HepG2 (cell line): ENCODE measurements around the gene ARF6. TPM values are rescaled to one million over a fixed set of nuclear protein-coding genes. Genes with fewer than 3 reads are reported as not detected.

ENCODE experiments used
- ATF7 ChIP-seq, 2 experiments: fragments of 450-650 bp in 1 of 2; sonication (generic) in 1 of 2; formaldehyde crosslinking in 1 of 2; IDR thresholded peaks; 2 replicates each; pipeline versions ENCODE4 v1.4.0 to v1.6.1; 2016 to 2020; ENCODE audit warnings: antibody characterized with exemption in 1 of 2, mild to moderate bottlenecking in 1 of 2, missing genetic modification reagents in 1 of 2
- CBX5 ChIP-seq: sonication (generic); formaldehyde crosslinking; IDR thresholded peaks from 2 replicates; pipeline ENCODE4 v1.4.0; 2020; ENCODE audit warnings: missing genetic modification reagents, borderline replicate concordance
- CCDC6 ChIP-seq: sonication (generic); formaldehyde crosslinking; IDR thresholded peaks from 2 replicates; pipeline ENCODE4 v1.8.1; 2022; ENCODE audit warnings: mild to moderate bottlenecking, missing genetic modification reagents, moderate library complexity
- DDIT3 ChIP-seq: sonication (generic); formaldehyde crosslinking; IDR thresholded peaks from 2 replicates; pipeline ENCODE4 v1.4.0; 2020; ENCODE audit warnings: mild to moderate bottlenecking, missing genetic modification reagents
- MED8 ChIP-seq: sonication (generic); formaldehyde crosslinking; IDR thresholded peaks from 2 replicates; pipeline ENCODE4 v1.8.1; 2023; ENCODE audit warnings: mild to moderate bottlenecking, missing genetic modification reagents; ENCODE audit not compliant: insufficient replicate concordance
- MNT ChIP-seq: fragments of 450-650 bp; IDR thresholded peaks from 2 replicates; pipeline ENCODE4 v1.6.1; 2016
- RFXAP ChIP-seq: sonication (generic); formaldehyde crosslinking; IDR thresholded peaks from 2 replicates; pipeline ENCODE4 v1.4.0; 2020; ENCODE audit warnings: missing genetic modification reagents, borderline replicate concordance
- SMAD1 ChIP-seq: sonication (generic); formaldehyde crosslinking; IDR thresholded peaks from 2 replicates; pipeline ENCODE4 v1.4.0; 2020; ENCODE audit warnings: missing genetic modification reagents, low read depth, mild to moderate bottlenecking, borderline replicate concordance
- SOX6 ChIP-seq, 2 experiments: fragments of 450-650 bp in 1 of 2; sonication (generic) in 1 of 2; formaldehyde crosslinking in 1 of 2; IDR thresholded peaks; 2 replicates each; pipeline versions ENCODE4 v1.4.0 to v1.6.1; 2017 to 2020; ENCODE audit warnings: antibody characterized with exemption in 1 of 2, mild to moderate bottlenecking in 1 of 2, missing genetic modification reagents in 1 of 2
- TAF1 ChIP-seq: sonication (generic); formaldehyde crosslinking; IDR thresholded peaks from 2 replicates; pipeline ENCODE4 v1.4.0; 2020; ENCODE audit warnings: missing genetic modification reagents
- TFE3 ChIP-seq: IDR thresholded peaks from 2 replicates; pipeline ENCODE4 v1.6.1; 2016
- ZBTB10 ChIP-seq: sonication (generic); formaldehyde crosslinking; IDR thresholded peaks from 2 replicates; pipeline ENCODE4 v1.4.0; 2020; ENCODE audit warnings: missing genetic modification reagents, borderline replicate concordance
- ZBTB7B ChIP-seq: sonication (generic); formaldehyde crosslinking; IDR thresholded peaks from 2 replicates; pipeline ENCODE4 v1.4.0; 2020; ENCODE audit warnings: missing genetic modification reagents
- ZBTB8A ChIP-seq: sonication (generic); formaldehyde crosslinking; IDR thresholded peaks from 2 replicates; pipeline ENCODE4 v1.4.0; 2020; ENCODE audit warnings: mild to moderate bottlenecking, low read depth, missing genetic modification reagents, borderline replicate concordance
- ZNF138 ChIP-seq: sonication (generic); formaldehyde crosslinking; IDR thresholded peaks from 2 replicates; pipeline ENCODE4 v1.5.0; 2020; ENCODE audit warnings: mild to moderate bottlenecking, low read depth, missing genetic modification reagents
- ZNF501 ChIP-seq: sonication (generic); formaldehyde crosslinking; IDR thresholded peaks from 2 replicates; pipeline ENCODE4 v1.5.1; 2020; ENCODE audit warnings: mild to moderate bottlenecking, moderate library complexity, missing genetic modification reagents
- ZNF564 ChIP-seq: sonication (generic); formaldehyde crosslinking; IDR thresholded peaks from 2 replicates; pipeline ENCODE4 v1.8.1; 2023; ENCODE audit warnings: mild to moderate bottlenecking, missing genetic modification reagents
- polyA plus RNA-seq, 8 experiments: library from polyadenylated mRNA; depleted of rRNA in 3 of 8; stranded (reverse) in 7 of 8; unstranded in 1 of 8; fragments of >200 nt; fragmentation: Illumina TruSeq in 4 of 8; extraction: Trizol in 4 of 8; gene quantifications; 2 replicates each; pipeline versions ENCODE4 v1.2.1 to v1.2.3, GENCODE V29; 2011 to 2016; ENCODE audit warnings: low read depth in 4 of 8, missing spikeins in 1 of 8, mixed read lengths in 1 of 8; ENCODE audit not compliant: insufficient read depth in 1 of 8
- total RNA-seq, 5 experiments: library from RNA; depleted of rRNA; stranded (reverse); fragments of >200 nt; fragmentation: Illumina TruSeq; extraction: Trizol; gene quantifications; 2 replicates each; pipeline ENCODE4 v1.2.3, GENCODE V29; 2016; ENCODE audit warnings: low read depth in 1 of 5

ARF6 gene
- total and polyA plus RNA-seq, 2 of the 13 experiments (the other 11 are each of a cell fraction or from before 2014, with no cell fraction given) = 12.7 to 31.9 TPM

GRCh38 chr14:49892636-49893308 lies at the start of gene ARF6 (continued):
- TF ChIP-seq MNT (peak; percentile 43), SOX6 (IDR thresholded peaks at IDR 0.05) (no peak), SOX6 (CRISPR knock-in tag; IDR thresholded peaks at IDR 0.05) (peak; percentile 83), ZBTB7B (CRISPR knock-in tag) (peak; percentile 72; the same call in 1 of the 2 replicates), ZNF138 (CRISPR knock-in tag) (no peak), TFE3 (CRISPR knock-in tag) (peak; percentile 71), ZNF501 (CRISPR knock-in tag) (peak; percentile 89), CCDC6 (CRISPR knock-in tag) (peak; percentile 62; the same call in 1 of the 2 replicates), ZNF564 (CRISPR knock-in tag) (peak; percentile 90), ZBTB10 (CRISPR knock-in tag) (0 out of 2 replicates have a peak, but pooled peaks have one; percentile 37), TAF1 (CRISPR knock-in tag) (peak; percentile 93), ZBTB8A (CRISPR knock-in tag) (peak; percentile 95), ATF7 (IDR thresholded peaks at IDR 0.05) (no peak), ATF7 (CRISPR knock-in tag; IDR thresholded peaks at IDR 0.05) (peak; percentile 89), RFXAP (peak; percentile 23; the same call in 1 of the 2 replicates), SMAD1 (CRISPR knock-in tag) (peak; percentile 29; the same call in 1 of the 2 replicates), DDIT3 (CRISPR knock-in tag) (no peak), MED8 (peak; percentile 90), CBX5 (CRISPR knock-in tag) (peak; percentile 21; the same call in 1 of the 2 replicates)
